GM18505 (cell line): Measurements from ENCODE around the gene DNAJC15.

Source experiments
- ATAC-seq: cut with Tn5 transposase; IDR thresholded peaks from one replicate; pipeline ENCODE4 v1.9.1; 2021; ENCODE audit not compliant: unreplicated experiment
- POLR2A ChIP-seq: IDR thresholded peaks from 4 replicates; pipeline ENCODE4 v1.6.1; 2011; ENCODE audit warnings: borderline replicate concordance; ENCODE audit not compliant: insufficient read depth, insufficient read length; ENCODE audit errors: extremely low read depth

The DNAJC15 gene

DNA sequence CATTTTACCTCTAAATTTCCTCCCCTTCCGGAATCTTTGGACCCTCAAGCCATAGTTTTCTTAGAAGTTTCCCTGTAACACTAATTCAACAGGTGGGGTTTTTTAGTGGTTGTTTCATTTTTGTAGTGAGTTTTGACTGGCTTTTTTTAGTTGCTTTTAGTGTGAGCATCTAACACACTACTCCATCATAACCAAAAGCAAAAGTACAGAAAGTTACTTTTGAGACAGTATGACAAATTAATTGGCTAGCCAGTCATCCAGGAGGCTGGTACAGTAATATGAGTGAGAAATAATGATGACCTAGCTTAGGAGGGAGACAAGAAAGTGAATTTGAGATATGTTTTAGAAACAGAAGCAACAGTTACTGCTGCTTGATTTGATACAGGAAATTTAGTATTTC, 71.5 kb downstream of the DNAJC15 start:
- no peak for TF ChIP-seq POLR2A
- ATAC-seq: peak; percentile 65

DNA sequence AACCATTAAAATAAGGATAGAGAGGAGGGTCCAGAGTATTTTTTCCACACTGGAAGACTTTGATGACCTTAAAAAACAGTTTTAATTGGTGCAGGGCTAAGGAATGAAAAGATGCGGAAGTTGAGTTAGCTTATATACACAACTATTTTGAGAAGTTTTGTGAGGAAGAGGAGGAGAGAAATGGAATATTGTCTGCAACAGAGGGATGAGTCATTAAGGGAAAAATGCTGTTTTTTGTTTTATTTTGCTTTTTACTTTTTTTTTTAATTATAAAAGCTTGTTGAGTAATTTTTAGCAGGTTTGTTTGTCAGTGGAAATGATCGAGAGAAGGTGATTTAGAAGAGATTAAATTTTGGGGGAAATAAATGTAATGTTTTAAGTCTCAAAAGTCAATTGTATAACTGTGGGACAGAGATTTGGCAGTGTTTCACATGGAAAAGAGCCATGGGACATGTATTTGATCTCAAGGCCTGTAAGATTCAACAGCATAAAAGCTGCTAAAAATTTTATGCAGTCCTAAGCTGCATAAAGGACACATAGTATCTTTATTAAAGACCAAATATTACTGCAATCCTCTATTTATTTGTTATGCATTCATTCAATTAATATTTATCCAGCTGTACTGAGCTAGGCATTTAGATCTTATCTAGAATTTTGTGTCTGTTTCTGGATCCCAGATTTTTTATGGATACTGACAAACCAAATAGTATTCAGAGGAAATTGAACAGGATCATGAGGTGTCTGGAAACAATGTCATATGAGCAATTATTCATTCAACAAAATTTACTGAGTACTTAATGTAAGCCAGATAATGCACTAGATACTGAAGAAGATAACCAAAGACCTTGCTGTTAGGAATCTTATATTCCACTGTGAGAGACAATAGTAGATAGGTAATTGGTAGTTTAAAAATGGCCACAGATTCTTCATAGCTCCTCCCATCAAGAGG, 72.7 kb downstream of the DNAJC15 start:
- TF ChIP-seq POLR2A: no peak
- no peak for ATAC-seq

DNA sequence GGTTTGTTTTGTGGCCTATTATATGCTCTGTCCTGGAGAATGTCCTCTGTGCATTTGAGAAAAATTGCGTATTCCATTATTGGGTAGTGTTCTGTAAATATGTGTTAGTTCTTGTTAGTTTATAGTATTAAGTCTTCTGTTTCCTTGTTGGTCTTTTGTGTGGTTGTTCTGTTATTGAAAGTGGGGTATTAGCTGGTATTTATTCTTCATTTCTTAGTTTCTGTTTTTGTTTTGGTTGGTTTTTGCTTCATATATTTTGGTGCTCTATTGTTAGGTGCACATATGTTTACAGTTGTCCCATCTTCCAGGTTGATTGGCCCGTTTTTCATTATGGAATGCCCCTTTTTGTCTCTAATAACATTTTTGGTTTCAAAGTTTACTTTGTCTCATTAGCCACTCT, 77.3 kb downstream of the DNAJC15 start:
- ATAC-seq: no peak
- no peak for TF ChIP-seq POLR2A

DNA sequence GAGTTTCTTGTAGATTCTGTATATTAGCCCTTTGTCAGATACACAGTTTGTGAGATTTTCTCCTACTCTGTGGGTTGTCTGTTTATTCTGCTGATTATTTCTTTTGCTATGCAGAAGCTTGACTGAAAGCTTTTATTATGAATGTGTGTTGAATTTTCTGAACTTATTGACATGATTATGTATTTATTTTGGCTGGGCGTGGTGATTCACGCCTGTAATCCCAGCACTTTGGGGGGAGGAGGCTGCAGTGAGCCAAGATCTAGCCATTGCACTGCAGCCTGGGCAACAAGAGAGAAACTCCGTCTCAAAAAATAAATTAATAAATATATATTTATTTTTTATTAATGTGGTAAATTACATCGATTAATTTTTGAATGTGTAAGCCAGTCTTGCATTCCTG, 78.9 kb downstream of the DNAJC15 start:
- no peak for ATAC-seq
- TF ChIP-seq POLR2A: no peak

DNA sequence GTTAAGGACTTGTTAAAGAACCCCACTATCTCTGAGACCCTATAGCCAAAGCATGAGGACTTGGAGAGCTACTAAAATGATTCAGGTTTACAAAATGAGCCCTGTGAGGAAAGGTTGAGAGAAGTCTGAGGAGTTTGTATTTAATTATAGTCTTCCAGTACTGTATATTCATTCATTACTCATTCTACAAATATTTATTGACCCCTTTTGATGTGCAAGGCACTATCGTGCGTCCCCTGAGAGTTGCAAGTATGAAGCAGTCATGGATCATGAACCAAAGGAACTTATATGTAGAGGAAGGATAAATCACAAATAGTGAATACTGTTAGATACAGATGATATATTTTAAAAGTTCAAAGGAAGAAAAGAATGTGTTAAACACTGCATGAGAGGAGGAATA, 84.4 kb downstream of the DNAJC15 start:
- no peak for ATAC-seq
- TF ChIP-seq POLR2A: no peak

DNA sequence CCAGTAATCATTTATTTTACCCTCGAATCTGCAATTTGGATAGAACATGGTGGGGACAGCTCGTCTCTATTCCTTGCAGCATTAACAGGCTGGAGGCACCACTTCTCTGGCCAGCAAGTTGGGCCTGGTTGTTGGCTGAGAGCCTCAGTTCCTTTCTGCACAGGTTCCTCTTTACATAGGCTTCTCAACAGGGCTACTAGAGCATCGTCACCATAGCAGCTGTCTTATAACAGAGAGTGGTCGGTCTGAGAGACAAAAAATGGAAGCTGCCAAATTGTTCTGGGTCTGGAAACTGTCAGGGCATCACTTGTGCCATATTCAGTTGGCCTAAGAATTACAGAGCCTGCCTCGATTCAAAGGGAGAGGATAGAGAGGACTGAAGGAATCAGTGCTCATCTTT, 86.7 kb downstream of the DNAJC15 start:
- no peak for TF ChIP-seq POLR2A
- ATAC-seq: no peak

DNA sequence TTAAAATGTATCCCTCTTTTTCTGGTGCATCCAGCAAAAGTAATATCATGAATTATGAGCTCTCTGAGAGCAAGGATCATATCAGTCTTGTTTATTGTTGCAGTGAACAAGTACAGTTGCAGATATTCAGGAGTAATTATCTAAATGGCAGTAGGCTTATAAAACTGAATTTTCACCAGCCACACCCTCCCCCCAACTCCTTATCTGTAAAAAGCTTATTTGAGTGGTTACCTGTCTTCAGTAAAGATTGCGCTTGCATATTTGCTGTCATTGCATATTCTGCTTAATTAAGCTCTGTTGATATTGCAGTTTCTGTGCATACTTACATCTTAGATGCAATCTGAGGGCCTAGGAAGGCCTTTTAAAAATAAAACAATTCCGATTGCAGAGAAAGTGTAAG, 87.3 kb downstream of the DNAJC15 start:
- ATAC-seq: no peak
- no peak for TF ChIP-seq POLR2A

DNA sequence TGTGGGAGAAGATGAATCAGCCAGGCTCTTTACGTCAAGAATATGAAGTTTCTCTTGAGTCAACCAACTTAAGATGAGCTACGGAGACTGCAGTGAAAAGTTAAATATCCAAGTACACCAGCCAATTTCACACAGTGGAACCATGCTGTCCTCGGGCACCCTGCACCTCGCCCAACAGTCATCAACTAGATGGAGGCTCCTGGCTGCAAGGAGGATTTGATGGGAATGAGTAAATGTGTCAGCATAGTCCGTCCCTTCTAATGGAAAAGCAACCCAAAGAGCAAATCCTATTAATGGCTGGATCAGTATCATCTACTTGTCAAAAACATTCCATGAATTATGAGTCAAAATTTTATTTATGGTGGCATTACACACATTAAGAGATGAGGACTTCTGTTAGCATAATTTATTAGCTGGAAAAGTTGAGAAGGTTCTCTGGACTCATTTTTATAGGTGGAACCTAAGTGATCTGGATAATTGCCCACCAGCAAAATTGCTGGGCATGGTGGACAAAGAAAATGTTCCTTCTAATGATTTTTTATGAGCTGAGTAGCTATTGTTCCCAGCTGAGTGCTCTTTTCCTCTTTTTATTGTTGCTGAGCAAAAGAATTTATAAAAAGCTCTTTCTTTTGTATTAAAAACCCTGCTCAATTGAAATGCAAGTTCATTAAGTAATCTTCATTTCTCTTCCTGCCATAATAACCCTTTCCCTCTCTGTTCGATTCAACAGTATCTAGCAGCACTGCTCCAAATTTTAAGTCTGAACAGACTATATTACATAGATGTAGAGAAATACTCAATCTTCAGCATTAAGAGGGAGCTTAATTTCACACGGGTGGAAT, 88.4 kb downstream of the DNAJC15 start:
- TF ChIP-seq POLR2A: no peak
- no peak for ATAC-seq

DNA sequence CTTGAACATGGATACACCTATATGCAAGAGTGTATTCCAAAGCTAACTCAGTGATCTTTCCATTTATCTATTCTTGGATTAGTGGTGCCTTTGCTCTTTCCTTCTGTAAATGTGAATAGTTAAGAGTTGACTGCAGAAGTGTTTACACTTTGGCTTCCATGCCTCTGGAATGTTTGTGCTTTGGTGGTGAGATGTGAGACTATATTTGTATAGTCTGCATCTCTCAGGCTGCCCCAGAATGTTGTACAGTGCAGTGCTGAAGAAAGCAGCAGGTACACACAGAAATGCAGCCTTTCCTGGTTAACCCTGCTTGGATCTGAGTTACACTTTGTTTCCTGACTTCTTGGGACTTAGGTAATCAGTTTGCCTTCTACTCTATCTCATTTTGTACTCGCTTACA, 90.2 kb downstream of the DNAJC15 start:
- TF ChIP-seq POLR2A: no peak
- no peak for ATAC-seq

DNA sequence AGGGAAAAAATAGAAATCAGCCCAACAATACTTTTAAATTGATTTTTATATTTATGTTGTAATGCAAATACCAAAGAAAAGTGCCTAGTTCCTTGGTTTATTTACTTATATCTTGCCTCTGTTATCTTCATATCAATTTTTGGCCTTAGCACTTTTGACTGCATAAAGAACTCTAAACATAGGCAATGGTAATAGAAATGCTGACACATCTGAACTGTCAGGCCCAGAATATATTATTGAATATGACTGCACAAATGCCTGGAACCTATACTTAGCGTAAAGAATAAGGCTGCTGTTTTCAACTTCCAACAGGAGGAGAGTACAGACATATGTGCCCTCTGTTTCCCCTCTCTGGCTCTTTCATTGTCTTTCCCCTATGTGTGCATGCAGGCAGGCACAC, 91.1 kb downstream of the DNAJC15 start:
- TF ChIP-seq POLR2A: no peak
- no peak for ATAC-seq

DNA sequence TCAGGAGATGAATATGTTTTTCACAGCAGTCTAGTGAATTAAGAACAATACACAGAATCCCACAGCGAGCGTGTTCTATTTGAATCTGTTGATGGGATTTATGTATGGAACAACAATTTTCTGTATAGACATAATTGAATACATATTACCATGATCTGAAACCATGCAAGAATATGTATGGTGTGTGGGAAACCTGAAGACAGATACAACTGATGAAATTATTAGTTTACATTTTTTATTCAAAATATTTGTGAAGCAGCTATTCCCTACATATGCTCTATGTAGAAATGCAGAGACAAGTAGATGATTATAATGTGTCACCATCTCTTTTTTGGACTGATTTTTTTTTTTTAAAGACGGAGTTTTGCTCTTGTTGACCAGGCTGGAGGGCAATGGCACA, 91.8 kb downstream of the DNAJC15 start:
- ATAC-seq: no peak
- no peak for TF ChIP-seq POLR2A

DNA sequence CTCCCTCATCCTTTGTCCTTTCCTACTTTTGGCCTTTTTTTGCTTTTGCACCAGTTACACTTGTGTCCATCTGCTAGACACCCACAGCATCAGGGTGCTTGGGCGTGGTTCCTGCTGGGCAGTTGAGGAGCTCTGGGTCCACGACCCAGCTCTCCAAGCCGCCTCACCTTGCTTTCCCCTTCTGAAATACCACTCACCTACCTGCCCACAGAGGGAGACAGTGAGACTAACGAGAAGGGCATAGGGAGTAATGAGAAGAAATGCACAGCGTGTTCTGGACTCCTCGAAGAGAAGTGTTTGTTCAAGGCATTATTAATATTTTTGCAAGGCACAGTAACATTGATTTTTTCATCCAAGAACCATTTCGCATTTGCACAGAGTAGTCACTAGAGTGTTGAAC, 92.9 kb downstream of the DNAJC15 start:
- no peak for ATAC-seq
- TF ChIP-seq POLR2A: no peak

DNA sequence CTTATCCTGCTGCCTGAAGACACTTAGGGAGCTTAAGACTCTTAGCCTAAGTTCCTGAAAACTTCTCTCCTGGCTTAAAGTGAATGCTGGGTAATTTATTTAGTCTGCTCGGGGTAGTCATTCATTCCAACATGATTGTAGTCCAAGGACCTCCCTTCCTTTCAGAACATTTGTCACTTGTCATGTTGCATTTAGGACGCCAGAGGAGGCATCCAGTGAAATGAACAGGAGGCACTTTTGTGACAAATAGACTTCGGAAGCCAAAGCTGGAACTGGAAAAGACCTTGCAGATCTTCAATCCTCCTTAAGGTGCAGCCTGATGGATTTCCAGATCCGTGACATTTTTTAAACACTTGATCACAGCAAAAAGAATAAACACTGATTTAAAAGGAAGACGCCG, 95.1 kb downstream of the DNAJC15 start:
- ATAC-seq: no peak
- TF ChIP-seq POLR2A: no peak

DNA sequence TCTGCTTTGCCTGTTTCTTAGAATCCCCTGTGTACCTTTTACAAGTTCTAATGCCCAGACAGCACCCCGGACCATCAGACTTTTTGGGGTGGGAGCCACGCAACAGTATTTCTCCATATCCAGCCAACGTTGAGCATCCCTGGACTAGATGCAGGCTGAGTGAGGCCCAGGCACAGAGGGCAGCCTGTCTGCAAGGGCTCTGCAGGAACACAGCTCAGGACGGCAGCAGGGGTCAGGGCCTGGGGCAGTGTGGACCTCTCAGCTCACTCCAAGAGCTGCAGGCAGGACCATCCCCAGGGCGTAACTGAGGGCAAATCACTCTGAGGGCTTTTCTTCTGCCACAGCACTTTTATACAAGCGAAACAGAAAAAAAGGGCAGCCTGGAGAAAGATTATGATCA, 95.8 kb downstream of the DNAJC15 start:
- ATAC-seq: no peak
- TF ChIP-seq POLR2A: no peak
